GM12878 (cell line): ENCODE results near the gene DCC. TPM values are rescaled to one million over a fixed set of nuclear protein-coding genes. Genes with fewer than 3 reads are reported as not detected.

Source experiments
- ATAC-seq: fragments of 200-7000 bp; cut with Tn5 transposase; 3 replicates; pipeline ENCODE4 v1.9.1; 2020; ENCODE audit warnings: mild to moderate bottlenecking, moderate library complexity
- BruUV-seq: library from RNA; stranded (reverse); fragments of 400-500 nt; replicated peaks from 2 replicates; lab custom pipeline; 2021; lab: Mats Ljungman, UMichigan
- CTCF ChIA-PET: fragments of 300-600 bp; sonication (Branson Sonifier 250); formaldehyde crosslinking; extraction: SDS; loops from one replicate; lab custom pipeline; 2021; ENCODE audit warnings: inconsistent platforms; lab: Yijun Ruan, JAX
- POLR2A ChIA-PET: fragments of 350-600 bp; formaldehyde crosslinking; extraction: SDS; loops from one replicate; lab custom pipeline; 2021; ENCODE audit warnings: inconsistent platforms; lab: Charles Lee
- RAD21 ChIA-PET: fragments of 300-600 bp; sonication (Branson Sonifier 250); formaldehyde crosslinking; loops from one replicate; lab custom pipeline; 2023; ENCODE audit warnings: antibody characterized with exemption; ENCODE audit not compliant: unreplicated experiment; lab: Charles Lee
- SMC1A ChIA-PET: fragments of 300-600 bp; sonication (Branson Sonifier 250); formaldehyde crosslinking; loops from one replicate; lab custom pipeline; 2023; ENCODE audit not compliant: unreplicated experiment, uncharacterized antibody; lab: Charles Lee
- DNase-seq: peaks from one replicate; pipeline ENCODE4 v3.0.0-alpha.2; 2011; ENCODE audit warnings: low read depth, low spot score
- FAIRE-seq: peaks from 3 replicates; lab custom pipeline; 2011; peaks lifted over from hg19 to GRCh38; lab: Jason Lieb, UNC
- H2AFZ ChIP-seq: 2 replicates; pipeline ENCODE4 v1.6.0; 2011; ENCODE audit warnings: low read depth, low read length, control low read depth; ENCODE audit not compliant: control insufficient read depth
- H3K27ac ChIP-seq: 2 replicates; pipeline ENCODE4 v1.5.1; 2011; ENCODE audit warnings: control low read depth; ENCODE audit not compliant: control insufficient read depth, insufficient read depth
- H3K27me3 ChIP-seq, 2 experiments: replicated peaks in 1 of 2; 2 replicates each; pipeline versions ENCODE4 v1.6.0 to v1.6.1; 2011; ENCODE audit warnings: low read length in 1 of 2; ENCODE audit not compliant: control insufficient read depth in 2 of 2, insufficient read depth in 2 of 2
- H3K36me3 ChIP-seq, 2 experiments: 2 replicates each; pipeline ENCODE4 v1.5.1; 2011; ENCODE audit warnings: low read length in 1 of 2; ENCODE audit not compliant: control insufficient read depth in 2 of 2, insufficient read depth in 2 of 2
- H3K4me1 ChIP-seq: 2 replicates; pipeline ENCODE4 v1.6.1; 2011; ENCODE audit warnings: mild to moderate bottlenecking, low read length, moderate library complexity, mixed read lengths; ENCODE audit not compliant: control insufficient read depth, insufficient read depth
- H3K4me2 ChIP-seq: 2 replicates; pipeline ENCODE4 v1.6.0; 2011; ENCODE audit warnings: control low read depth; ENCODE audit not compliant: control insufficient read depth, insufficient read depth
- H3K4me3 ChIP-seq: fragments of 200-600 bp; sonication (generic); 2 replicates; pipeline ENCODE4 v1.5.1; 2016
- H3K79me2 ChIP-seq: 2 replicates; pipeline ENCODE4 v1.6.0; 2011; ENCODE audit warnings: low read length; ENCODE audit not compliant: control insufficient read depth, insufficient read depth
- H3K9ac ChIP-seq: 2 replicates; pipeline ENCODE4 v1.8.0; 2011; ENCODE audit warnings: low read length, control low read depth, mixed read lengths; ENCODE audit not compliant: control insufficient read depth, insufficient read depth
- H3K9me3 ChIP-seq: replicated peaks from 3 replicates; pipeline ENCODE4 v1.5.1; 2011; ENCODE audit warnings: mild to moderate bottlenecking, low read length; ENCODE audit not compliant: control insufficient read depth, insufficient read depth
- H4K20me1 ChIP-seq: 2 replicates; pipeline ENCODE4 v1.6.0; 2011; ENCODE audit not compliant: control insufficient read depth, insufficient read depth
- ASH2L ChIP-seq: fragments of 300-600, 200-600 bp; sonication (generic); IDR thresholded peaks from 2 replicates; pipeline ENCODE4 v1.6.1; 2017; ENCODE audit warnings: low read depth, mild to moderate bottlenecking, borderline replicate concordance
- BCLAF1 ChIP-seq: fragments of 450-650 bp; IDR thresholded peaks from 2 replicates; pipeline ENCODE4 v1.6.1; 2017; ENCODE audit warnings: antibody characterized with exemption, mild to moderate bottlenecking, moderate library complexity
- CHD4 ChIP-seq: fragments of 200-600 bp; sonication (generic); IDR thresholded peaks from 2 replicates; pipeline ENCODE4 v1.6.1; 2016; ENCODE audit warnings: mild to moderate bottlenecking
- RELB ChIP-seq: fragments of 450-650 bp; IDR thresholded peaks from 2 replicates; pipeline ENCODE4 v1.6.1; 2017; ENCODE audit warnings: low read depth, mild to moderate bottlenecking, moderate library complexity
- SIN3A ChIP-seq: IDR thresholded peaks from 2 replicates; pipeline ENCODE4 v1.6.1; 2012; ENCODE audit warnings: low read depth, low read length, improper control_type of control experiment
- SPI1 ChIP-seq: IDR thresholded peaks from 2 replicates; pipeline ENCODE4 v1.6.1; 2011; ENCODE audit warnings: low read depth, mild to moderate bottlenecking, low read length, moderate library complexity, borderline replicate concordance; ENCODE audit not compliant: insufficient read depth
- SREBF2 ChIP-seq: IDR thresholded peaks from 2 replicates; pipeline ENCODE4 v1.6.1; 2012; ENCODE audit warnings: mild to moderate bottlenecking, low read length
- TAF1 ChIP-seq: IDR thresholded peaks from 2 replicates; pipeline ENCODE4 v1.6.1; 2011; ENCODE audit warnings: mild to moderate bottlenecking, low read depth, low read length, borderline replicate concordance
- ZBTB33 ChIP-seq: fragments of 450-650 bp; IDR thresholded peaks from 2 replicates; pipeline ENCODE4 v1.6.1; 2017; ENCODE audit warnings: mild to moderate bottlenecking
- ZNF592 ChIP-seq: fragments of 450-650 bp; IDR thresholded peaks from 2 replicates; pipeline ENCODE4 v1.6.1; 2017; ENCODE audit warnings: mild to moderate bottlenecking, moderate library complexity
- WGBS: methylation state at CpG from one replicate; pipeline ENCODE4 v1.1.6; 2016; ENCODE audit warnings: low lambda C conversion rate; ENCODE audit not compliant: insufficient replicate concordance, insufficient coverage; ENCODE audit errors: missing lambda C conversion rate; 5-methylcytosine and 5-hydroxymethylcytosine counted together
- in situ Hi-C: fragments of 300-500 bp; cut with MboI; formaldehyde crosslinking; loops from 9 replicates; pipeline ENCODE4 v1.14.3; 2018; ENCODE audit warnings: mixed read lengths
- intact Hi-C: fragments of 100-400 bp; cut with micrococcal nuclease; formaldehyde crosslinking; loops from one replicate; pipeline ENCODE4 v1.14.2; 2022; ENCODE audit not compliant: unreplicated experiment
- polyA plus RNA-seq, 11 experiments: library from polyadenylated mRNA; depleted of rRNA in 4 of 11; unstranded in 6 of 11; stranded (reverse) in 5 of 11; fragments of >200 nt; fragmentation: Nextera tagmentation in 4 of 11; fragmentation: Illumina TruSeq in 1 of 11; extraction: Ambion mirVana in 4 of 11; extraction: Trizol in 1 of 11; gene quantifications; 1 replicate in 1 of 11; 2 replicates in 10 of 11; pipeline versions ENCODE4 v1.2.1 to v1.2.3, GENCODE V29; 2011 to 2016; ENCODE audit warnings: inconsistent platforms in 2 of 11, missing spikeins in 2 of 11, low read depth in 1 of 11
- total RNA-seq, 4 experiments: library from RNA; depleted of rRNA in 3 of 4; stranded (reverse); fragments of >200 nt in 3 of 4; fragmentation: Illumina TruSeq in 1 of 4; extraction: Trizol in 1 of 4; gene quantifications; 2 replicates each; pipeline versions ENCODE4 v1.2.1 to v1.2.3, GENCODE V29; 2013 to 2021

The DCC gene
- total and polyA plus RNA-seq, 10 of the 15 experiments (the other 5 are each of a cell fraction or from before 2014, with no cell fraction given): 0.01 TPM; not detected in 9

GRCh38 chr18:52341608-52342381 is 1.8 kb downstream of the DCC start (continued):
- TF ChIP-seq CHD4 (no peak), TAF1 (no peak)

DNA sequence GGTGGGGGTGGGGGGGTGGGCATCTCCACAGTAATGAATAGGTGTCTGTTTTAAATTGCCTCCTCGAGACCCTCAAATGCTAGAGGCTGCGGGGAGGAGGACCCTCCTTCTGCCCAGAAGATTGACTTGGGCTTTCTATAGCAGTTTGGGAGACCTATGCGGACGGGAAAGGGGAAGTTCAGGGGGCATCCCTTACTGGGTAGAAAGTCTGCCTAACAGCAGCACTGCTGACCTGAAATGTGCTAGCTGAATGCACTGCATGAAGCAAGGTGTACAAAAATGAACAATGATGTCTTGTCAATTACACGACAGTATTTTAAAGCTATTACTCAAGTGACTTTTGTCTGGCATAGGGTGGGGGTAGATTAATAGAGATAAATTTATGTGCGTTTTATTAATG is 2.5 kb downstream of the DCC start:
- Histone ChIP-seq H4K20me1 (no peaks in the 10 kb centered on the region), H3K9me3 (no peaks in the 10 kb centered on the region), H2AFZ (no peak overlapping the region), H3K79me2 (no peaks in the 10 kb centered on the region), H3K27ac (no peak overlapping the region), H3K4me2 (no peak overlapping the region), H3K4me1 (no peaks in the 10 kb centered on the region), H3K27me3 (peaks cover 4 to 5% of the 10 kb centered on the region in 2 experiments; a peak in 1 of 4 replicates), H3K4me3 (no peak overlapping the region), H3K9ac (no peak overlapping the region), H3K36me3 (no peaks in the 10 kb centered on the region)
- BruUV-seq: no TSS peak
- RAD21 ChIA-PET: no interaction called here
- ATAC-seq (no peak), DNase-seq (no peak), FAIRE-seq (no peak)
- CTCF ChIA-PET: interaction anchor here (1.8 kb wide), 1 partner anchor 45 kb away, joined by 3 read pairs; no protein-coding TSS in a partner anchor
- intact Hi-C loops (loop anchor here (5.0 kb wide), 1 partner anchor 55 kb away; no protein-coding TSS in a partner anchor), in situ Hi-C loops (no loop called here)
- SMC1A ChIA-PET: no interaction called here
- POLR2A ChIA-PET: no interaction called here
- WGBS: 32% methylated on average over 6 of the region's 6 CpGs
- TF ChIP-seq RELB (no peak), SREBF2 (no peak), ZNF592 (no peak), SPI1 (no peak), ZBTB33 (no peak), SIN3A (no peak), BCLAF1 (no peak), TAF1 (no peak), ASH2L (no peak)
